Middle frontal gyrus (tissue), 1 donor: ENCODE data around the gene RAG1.

Experiments used
- DNase-seq: peaks from one replicate; pipeline ENCODE4 v3.0.0-alpha.2; 2015; ENCODE audit warnings: low spot score; ENCODE audit errors: extremely low spot score

Gene RAG1

DNA sequence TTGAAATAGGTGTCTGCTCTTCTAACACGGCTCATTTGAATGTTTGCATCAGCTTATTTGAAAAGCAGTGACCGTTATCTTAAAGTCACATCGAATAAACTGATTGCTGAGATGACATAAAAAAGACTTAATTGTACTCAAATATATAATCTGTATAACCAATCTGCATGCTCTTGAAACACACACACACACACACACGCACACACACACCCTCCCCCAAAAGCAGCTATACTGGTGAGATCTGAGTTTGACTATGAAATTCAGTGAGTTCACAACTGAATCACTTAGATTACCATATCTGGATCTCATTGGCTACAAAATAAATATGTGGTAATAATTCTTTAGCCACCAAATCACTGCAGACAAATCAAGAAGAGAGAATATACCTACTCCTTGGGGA, 22.7 kb downstream of the RAG1 start:
- DNase-seq = no peak

- DNase-seq = no peak
Measured at GRCh38 chr11:36591433-36591832, 23.6 kb downstream of the RAG1 start.

DNA sequence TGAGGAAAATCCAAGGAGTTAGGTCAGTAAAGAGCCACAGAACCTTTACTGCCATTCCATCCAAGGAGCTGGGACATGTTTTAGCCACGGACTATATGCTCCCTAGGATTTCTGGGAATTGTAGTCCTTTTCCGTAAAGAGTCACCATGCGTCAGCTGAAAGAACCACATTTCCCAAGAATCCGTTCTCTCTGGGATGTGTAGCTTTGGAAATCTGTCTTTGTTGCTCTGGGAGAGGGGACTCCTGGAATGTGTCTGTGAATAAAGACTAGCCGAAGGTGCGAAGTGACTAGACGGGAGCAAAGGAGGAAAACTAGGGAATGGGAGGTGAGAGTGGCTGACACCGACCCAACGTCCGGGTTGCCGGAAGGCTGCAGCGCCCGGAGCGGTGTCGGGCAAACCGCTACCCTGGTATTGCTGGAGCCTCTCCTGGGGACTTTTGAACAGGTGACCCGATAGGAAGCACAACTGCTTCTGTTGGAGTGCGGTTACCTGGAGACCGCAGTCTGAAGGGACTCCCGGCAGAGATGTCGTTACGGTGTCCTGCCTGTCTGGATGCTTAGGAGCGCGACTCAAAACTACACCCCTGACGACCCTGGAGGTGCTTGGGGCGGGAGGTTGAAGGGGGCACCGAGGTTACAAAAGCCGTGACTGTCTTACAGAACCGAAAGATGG, 26.6 kb downstream of the RAG1 start, which contains the start of gene IFTAP:
IFTAP (plus strand) TSS at position 187 of the 674 bp plus-strand sequence. CDS start 15,602 bp downstream, outside the sequence.
- DNase-seq = peak; percentile 87

GRCh38 chr11:36596880-36597279, 29.1 kb downstream of the RAG1 start:
- DNase-seq = no peak

DNA sequence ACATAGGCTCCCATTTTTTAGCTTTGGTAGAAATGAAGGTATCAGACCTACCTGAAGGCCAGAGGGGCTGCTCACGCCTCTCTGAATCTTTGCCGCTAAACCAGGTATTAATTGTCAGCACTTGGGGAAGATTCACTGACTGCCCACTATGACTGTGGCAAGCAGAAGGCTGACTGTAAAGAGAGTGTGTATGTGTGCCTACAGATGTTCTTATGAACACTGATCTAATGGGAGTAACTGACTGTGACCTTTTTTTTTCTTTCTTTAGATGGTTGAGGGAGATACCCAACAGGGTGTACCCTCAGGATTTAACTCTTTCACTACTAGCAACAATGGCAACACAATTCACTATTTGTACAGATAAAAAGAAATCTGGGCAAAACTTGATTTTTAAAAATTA, 30.2 kb downstream of the RAG1 start, which contains the start of gene RAG2:
RAG2 (minus strand) TSS at position 186 of the 400 bp plus-strand sequence. CDS start 4,068 bp downstream, outside the sequence.
- no peak for DNase-seq

DNA sequence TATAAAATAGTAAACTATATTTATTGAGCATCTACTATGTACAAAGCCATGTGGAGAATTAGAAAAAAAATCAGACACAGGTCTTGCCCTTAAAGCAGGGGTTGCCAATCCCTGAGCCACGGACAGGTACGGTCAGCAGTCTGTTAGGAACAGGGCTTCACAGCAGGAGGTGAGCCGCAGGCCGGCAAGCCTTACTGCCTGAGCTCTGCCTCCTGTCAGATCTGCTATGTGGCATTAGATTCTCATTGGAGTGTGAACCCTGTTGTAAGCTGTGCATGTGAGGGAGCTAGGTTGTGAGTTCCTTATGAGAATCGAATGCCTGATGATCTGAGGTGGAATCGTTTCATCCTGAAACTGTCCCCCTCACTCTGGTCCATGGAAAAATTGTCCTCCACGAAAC, 32.4 kb downstream of the RAG1 start:
- no peak for DNase-seq

DNA sequence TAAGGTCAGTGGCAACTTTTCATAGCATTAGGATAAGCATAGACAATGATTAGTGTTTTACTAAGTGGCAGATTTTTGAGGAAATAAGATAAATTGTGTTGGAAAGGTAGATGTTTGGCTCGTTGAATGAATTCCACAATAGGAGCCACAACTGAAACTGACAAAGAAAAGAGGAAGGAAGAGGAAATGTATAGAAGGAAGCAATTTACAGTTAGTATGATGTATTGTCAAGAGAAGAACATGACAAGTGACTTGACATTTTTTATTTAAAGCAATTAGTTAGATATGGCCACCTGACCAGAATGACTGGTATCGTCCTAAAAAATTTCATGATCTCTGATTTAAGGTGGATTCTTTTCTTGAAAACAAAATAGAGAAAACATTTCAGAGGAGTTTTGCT, 33.3 kb downstream of the RAG1 start:
- no peak for DNase-seq

DNA sequence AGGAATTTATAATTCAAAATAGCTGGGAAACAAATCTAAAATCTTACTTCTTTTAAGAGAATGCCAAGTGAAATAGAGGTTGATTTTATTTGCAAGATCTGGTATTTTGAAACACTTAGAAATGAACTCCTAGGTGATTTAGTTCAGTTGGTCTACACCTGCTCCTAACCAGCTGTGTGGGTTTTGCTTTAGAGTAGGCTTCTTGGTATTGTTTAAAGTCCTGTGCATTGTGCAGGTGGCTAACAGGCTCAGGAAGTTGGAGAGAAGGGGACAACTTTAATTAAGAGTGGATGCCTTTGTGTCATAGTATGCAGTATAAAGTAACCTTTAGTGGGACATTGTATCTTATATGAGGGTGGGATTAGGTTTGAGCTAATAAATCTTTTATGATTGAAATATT, 34.3 kb downstream of the RAG1 start:
- no peak for DNase-seq

DNA sequence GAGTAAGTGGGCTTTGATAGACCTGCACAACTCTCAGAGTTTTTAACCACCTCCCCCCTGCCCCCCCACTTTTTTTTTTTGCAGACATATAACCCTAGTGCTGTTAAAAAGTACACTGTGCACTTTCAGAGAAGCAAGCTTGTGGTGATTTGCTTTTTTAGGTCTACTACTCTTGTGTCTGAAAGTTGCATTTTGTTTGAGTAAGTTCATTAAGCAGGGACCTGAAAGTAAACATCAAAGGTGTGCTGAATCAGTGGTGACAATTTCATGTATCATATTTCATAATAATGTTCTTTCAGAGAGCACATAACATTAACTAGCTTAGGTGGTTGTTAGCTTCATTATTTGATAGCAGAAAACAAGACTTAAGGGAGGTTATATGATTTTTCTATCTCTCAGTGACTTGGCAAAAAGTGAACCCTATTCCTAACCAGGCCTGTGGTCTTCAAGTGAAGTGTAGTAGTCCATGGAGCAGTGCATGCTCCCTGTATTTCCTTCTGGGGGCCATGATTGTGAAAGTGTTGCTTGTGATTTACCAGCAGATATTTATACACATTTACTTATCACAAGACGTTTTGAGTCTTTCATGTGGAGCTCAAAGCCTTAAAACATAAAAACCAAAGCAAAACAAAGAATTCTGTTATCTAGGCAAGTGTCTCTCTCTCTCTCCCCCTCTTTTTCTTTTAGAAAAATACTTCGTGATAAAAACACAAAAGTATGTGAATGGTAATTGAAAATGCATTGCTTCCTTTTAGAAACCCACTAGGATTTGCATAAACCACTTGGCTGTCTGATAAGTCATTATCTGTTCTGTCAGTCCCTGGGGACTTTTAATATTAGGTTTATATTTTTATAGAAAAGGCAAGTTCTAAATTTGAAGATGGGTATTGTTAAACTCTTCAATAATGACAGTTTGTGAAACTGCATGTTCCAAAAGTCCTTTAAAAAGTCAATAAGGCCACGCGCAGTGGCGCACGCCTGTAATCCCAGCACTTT, 37.7 kb downstream of the RAG1 start:
- DNase-seq = no peak

GRCh38 chr11:36608491-36609199, 40.8 kb downstream of the RAG1 start:
- DNase-seq = no peak

- no peak for DNase-seq
Measured at GRCh38 chr11:36609383-36609782, 41.6 kb downstream of the RAG1 start.

DNA sequence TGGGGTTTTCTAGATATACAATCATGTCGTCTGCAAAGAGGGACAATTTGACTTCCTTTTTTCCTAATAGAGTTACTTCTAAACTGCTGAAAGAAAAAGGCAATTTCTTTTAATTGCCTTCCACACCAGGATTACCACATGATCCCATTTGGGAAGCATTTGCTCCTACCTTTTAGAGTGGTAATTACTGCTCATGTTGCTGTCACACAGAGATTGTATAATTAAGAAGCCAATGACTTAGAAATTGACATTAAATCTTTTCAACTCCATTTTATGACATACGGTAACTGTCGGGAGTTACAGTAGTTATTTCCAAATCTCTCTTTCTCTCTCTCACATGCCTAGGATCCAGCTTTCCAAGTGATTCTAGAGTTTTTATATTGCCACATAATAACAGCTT, 48.0 kb downstream of the RAG1 start:
- no peak for DNase-seq

DNA sequence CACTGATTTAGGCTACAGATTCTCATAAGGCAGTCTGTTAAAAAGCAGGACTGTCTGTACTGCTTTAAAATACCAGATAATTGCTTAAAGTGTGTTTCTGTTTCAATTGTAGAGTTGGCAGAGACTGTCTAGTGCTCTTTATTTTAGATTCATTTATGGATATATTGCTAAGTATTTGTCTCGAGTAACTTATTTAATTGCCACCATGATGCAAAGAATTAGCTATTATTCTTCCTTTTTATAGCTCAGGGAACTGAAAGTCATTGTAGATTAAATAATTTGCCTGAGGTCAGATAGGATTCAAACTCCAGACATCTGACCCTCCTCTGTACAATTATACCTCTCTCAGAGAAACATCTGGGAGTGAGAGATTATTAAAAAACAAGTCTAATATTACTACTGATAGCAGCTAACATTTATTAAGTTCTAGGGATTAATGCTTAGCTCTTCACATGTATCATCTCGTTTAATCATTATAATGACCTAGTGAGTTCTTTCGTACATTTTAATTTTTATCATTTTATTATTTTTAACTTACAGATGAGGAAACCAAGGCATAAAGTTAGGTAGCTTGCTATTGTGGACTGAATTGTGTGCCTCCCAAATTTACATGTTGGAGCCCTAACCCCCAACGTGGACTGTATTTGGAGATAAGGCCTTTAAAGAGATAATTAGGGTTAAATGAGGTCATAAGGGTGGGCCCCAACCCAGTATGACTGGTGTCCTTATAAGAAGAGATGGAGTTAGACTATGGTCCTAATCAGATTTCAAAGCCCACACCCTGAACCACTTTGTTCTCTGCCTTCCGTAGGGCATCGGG, 49.9 kb downstream of the RAG1 start:
- no peak for DNase-seq

DNA sequence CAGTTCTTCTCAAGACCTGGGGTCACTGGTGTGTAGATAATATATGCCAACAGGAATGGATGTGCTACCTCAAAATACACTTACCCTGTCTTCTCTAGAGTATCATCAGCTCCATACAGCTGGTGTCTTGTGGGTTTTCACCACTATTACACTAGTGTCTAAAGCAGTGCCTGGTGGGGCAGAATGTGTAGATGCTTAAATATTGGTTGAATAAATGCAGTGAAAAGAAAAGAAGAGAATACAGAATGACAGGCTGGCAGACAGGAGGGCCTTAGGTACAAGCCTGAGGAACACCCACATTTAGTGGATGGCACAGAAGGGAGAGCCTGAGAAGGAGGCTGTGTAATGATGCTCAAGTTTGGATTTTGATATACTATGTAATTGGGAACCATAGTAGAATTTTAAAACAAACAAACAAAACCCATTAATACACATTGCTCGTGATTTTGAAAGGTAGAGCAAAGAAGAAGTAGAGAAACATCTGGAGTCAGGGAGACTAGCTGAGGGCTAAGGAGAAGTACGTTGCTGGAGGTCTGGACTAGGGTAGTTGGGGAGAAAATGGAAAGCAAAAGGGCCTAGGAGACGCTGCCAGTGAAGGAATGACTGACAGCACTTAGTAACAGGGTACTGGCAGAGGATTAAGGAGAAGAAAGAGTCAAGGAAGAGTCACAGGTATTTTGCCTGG, 50.7 kb downstream of the RAG1 start:
- no peak for DNase-seq

DNA sequence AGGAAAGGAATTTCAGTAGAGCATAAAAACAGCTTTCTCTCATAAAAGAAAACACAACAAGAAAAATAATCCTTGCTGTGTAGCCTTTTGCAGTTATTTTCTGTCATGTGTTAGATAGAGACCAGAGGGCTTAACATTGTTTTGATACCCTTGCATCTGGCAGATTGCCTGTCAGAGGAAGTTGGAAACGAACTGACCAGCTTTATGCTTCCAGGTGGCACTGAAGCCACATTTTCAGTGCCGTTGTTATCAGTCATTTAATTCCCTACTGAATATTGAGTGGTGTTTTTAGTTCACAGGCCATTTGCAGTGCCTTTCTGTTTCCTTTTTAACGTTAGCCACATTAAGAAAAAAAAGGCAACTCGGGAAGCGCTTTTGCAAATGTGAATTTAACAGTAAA, 51.7 kb downstream of the RAG1 start:
- DNase-seq = no peak

DNA sequence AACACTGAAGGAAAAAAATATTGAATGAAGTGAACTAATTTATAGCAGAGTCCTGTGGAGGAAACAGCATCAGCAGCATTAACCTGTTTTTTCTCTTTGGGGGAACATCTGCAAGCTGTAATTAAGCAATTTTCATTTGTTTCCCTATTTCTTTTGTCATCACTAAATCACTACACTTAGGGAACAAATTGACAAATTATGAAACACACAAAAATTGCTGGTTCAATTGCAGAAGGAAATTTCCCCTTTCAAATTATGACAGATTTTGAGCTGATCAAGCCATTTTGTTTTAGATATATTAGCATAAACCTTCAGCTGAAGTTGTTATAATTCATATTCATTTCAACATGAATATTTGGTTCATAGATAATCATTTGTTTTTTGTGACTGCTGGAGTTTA, 52.4 kb downstream of the RAG1 start:
- no peak for DNase-seq

DNA sequence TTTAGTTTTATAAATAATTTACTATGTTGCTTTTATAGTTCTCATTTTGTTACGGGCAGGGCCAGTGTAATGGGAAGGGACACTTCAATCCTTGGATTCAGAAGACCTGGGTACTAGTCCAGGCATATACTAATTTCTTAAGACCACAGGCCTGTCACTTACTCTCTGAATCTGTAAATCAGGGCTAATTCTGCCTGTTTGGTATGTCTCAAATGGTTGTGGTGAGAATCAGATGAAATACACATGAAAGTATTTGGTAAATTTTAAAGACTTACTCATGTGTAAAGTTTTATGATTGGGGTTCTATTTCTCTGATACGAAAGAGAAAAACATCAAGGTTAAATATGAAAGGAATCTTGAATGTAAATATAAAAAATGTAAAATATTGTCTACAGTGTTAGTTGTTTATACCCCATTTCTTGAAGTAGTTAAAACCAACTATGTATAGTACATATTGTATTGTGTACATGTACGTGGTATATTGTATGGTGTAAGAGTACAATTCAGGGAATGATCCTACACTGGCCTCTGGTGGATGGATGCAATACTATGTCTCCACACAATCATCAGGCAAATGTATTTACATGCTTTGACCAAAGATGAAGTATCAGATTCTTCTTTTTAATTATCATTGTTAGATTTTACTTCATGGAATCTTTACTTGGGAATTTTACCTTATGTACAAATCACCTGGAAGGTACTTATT, 54.8 kb downstream of the RAG1 start:
- no peak for DNase-seq

- no peak for DNase-seq
Measured at GRCh38 chr11:36623494-36623893, 55.7 kb downstream of the RAG1 start.

GRCh38 chr11:36627006-36627405, 59.2 kb downstream of the RAG1 start:
- DNase-seq = no peak

DNA sequence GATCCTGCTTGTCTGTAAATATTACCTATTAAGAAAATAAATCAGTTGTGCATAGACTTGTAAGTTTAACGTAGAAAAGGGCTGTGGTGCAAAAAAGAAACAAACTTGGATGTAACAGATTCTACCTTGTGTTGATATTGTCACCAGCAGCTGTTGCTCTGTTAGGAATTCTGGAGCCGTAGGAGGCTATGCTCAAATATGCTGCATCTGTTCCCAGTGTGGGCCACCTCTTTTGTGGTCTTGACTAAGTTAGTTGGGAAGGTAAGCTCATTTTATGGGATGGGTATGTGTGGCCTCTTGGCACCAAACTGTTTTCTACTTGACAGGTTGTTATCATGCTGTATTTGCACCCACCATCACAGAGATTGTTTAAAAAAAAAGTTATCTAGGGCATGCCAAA, 59.7 kb downstream of the RAG1 start:
- no peak for DNase-seq
